ENCODE measurements around the gene CT45A5.
A peak's percentile ranks its signal among the peaks of the same experiment; 100 is the strongest.
"Not testable (repeated sequence)": the region's sequence is repeated elsewhere in the genome, so short reads cannot be mapped to it uniquely, and the experiment has no call there.

Gene CT45A5

GRCh38 chrX:135785403-135785802, at the start of gene CT45A5:
TSS of gene CT45A5 (minus strand) at chrX:135785503. CDS start at chrX:135781729, 3,774 bp downstream.
- DNase-seq (ENCODE audit: low read depth), result not testable (repeated sequence)

- not testable (repeated sequence) for DNase-seq (ENCODE audit: low read depth)
Observed at GRCh38 chrX:135819912-135820311, 34.6 kb upstream of the CT45A5 start, which contains the start of gene CT45A2. TSS of gene CT45A2 (minus strand) at chrX:135820012. CDS start at chrX:135816265, 3,747 bp downstream.

GRCh38 chrX:135802687-135803086, 17.4 kb upstream of the CT45A5 start, which contains the start of gene CT45A6:
TSS of gene CT45A6 (minus strand) at chrX:135802787. CDS start at chrX:135798993, 3,794 bp downstream.
- DNase-seq (ENCODE audit: low read depth), result not testable (repeated sequence)

- not testable (repeated sequence) for DNase-seq (ENCODE audit: low read depth)
Observed at GRCh38 chrX:135768091-135768490, 17.2 kb downstream of the CT45A5 start, which contains the start of gene CT45A3. TSS of gene CT45A3 (minus strand) at chrX:135768191. CDS start at chrX:135764444, 3,747 bp downstream.

GRCh38 chrX:135744739-135745138, 40.6 kb downstream of the CT45A5 start:
- DNase-seq (ENCODE audit: low read depth), result not testable (repeated sequence)

- no peak for DNase-seq (ENCODE audit: low read depth)
Observed at GRCh38 chrX:135741192-135741715, 44.0 kb downstream of the CT45A5 start.

GRCh38 chrX:135740681-135741149, 44.6 kb downstream of the CT45A5 start:
- DNase-seq (ENCODE audit: low read depth), result peak; percentile 16

GRCh38 chrX:135737366-135738071, 47.8 kb downstream of the CT45A5 start:
- no peak for DNase-seq (ENCODE audit: low read depth)

GRCh38 chrX:135734666-135735065, 50.6 kb downstream of the CT45A5 start:
- not testable (repeated sequence) for DNase-seq (ENCODE audit: low read depth)
